PC-9 (cell line): Measurements from ENCODE around the gene CIP2A. TPM values are rescaled to one million over a fixed set of nuclear protein-coding genes. Genes with fewer than 3 reads are reported as not detected.

ENCODE experiments used
- BruUV-seq: library from RNA; stranded (reverse); fragments of 400-500 nt; replicated peaks from 2 replicates; lab custom pipeline; 2021; lab: Mats Ljungman, UMichigan
- CTCF ChIA-PET: fragments of 300-600 bp; sonication (Branson Sonifier 250); formaldehyde crosslinking; loops from one replicate; lab custom pipeline; 2022; ENCODE audit warnings: antibody characterized with exemption; lab: Charles Lee
- POLR2A ChIA-PET: fragments of 300-600 bp; sonication (Branson Sonifier 250); formaldehyde crosslinking; loops from one replicate; lab custom pipeline; 2022; ENCODE audit warnings: antibody characterized with exemption; ENCODE audit not compliant: unreplicated experiment; lab: Charles Lee
- DNase-seq, 2 experiments: peaks; one replicate each; pipeline versions ENCODE4 v3.0.0 to v3.0.0-alpha.2; 2015 to 2022; ENCODE audit warnings: mixed read lengths in 1 of 2
- H2AFZ ChIP-seq: fragments of 200-600 bp; sonication (generic); 2 replicates; pipeline ENCODE4 v1.8.1; 2017; ENCODE audit warnings: antibody characterized with exemption
- H3F3A ChIP-seq: fragments of 200-600 bp; sonication (generic); 2 replicates; pipeline ENCODE4 v1.8.1; 2017; ENCODE audit warnings: antibody characterized with exemption, mild to moderate bottlenecking, low read depth; ENCODE audit not compliant: insufficient read depth
- H3K27ac ChIP-seq: fragments of 200-600 bp; sonication (generic); 2 replicates; pipeline ENCODE4 v1.6.1; 2016; ENCODE audit warnings: mixed run types
- H3K27me3 ChIP-seq: fragments of 200-600 bp; sonication (generic); 2 replicates; pipeline ENCODE4 v1.6.1; 2016; ENCODE audit warnings: low read depth, mixed run types; ENCODE audit not compliant: insufficient read depth
- H3K36me3 ChIP-seq: fragments of 200-600 bp; sonication (generic); 2 replicates; pipeline ENCODE4 v1.6.1; 2016; ENCODE audit warnings: low read depth, mixed run types
- H3K4me1 ChIP-seq: fragments of 200-600 bp; sonication (generic); replicated peaks from 2 replicates; pipeline ENCODE4 v1.6.1; 2016; ENCODE audit warnings: mixed run types; ENCODE audit not compliant: insufficient read depth
- H3K4me2 ChIP-seq: fragments of 200-600 bp; sonication (generic); 2 replicates; pipeline ENCODE4 v1.6.1; 2017; ENCODE audit warnings: mixed run types
- H3K4me3 ChIP-seq: fragments of 200-600 bp; sonication (generic); 2 replicates; pipeline ENCODE4 v1.6.1; 2016; ENCODE audit warnings: mixed run types
- H3K79me2 ChIP-seq: fragments of 200-600 bp; sonication (generic); 2 replicates; pipeline ENCODE4 v1.6.1; 2017; ENCODE audit warnings: low read depth, mixed run types
- H3K9me2 ChIP-seq: fragments of 200-600 bp; sonication (generic); 2 replicates; pipeline ENCODE4 v1.8.1; 2017; ENCODE audit warnings: mild to moderate bottlenecking; ENCODE audit not compliant: insufficient read depth
- H3K9me3 ChIP-seq: fragments of 200-600 bp; sonication (generic); 2 replicates; pipeline ENCODE4 v1.8.1; 2016; ENCODE audit warnings: low read depth; ENCODE audit not compliant: insufficient read depth
- H4K20me1 ChIP-seq: fragments of 200-600 bp; sonication (generic); 2 replicates; pipeline ENCODE4 v1.8.1; 2017; ENCODE audit not compliant: insufficient read depth
- CTCF ChIP-seq: fragments of 200-600 bp; sonication (generic); conservative IDR thresholded peaks from 2 replicates; pipeline ENCODE4 v1.6.1; 2017; ENCODE audit warnings: mixed run types, antibody characterized with exemption, mild to moderate bottlenecking, moderate library complexity
- EZH2 ChIP-seq: fragments of 200-600 bp; sonication (generic); IDR thresholded peaks from 2 replicates; pipeline ENCODE4 v1.8.0; 2017; ENCODE audit warnings: antibody characterized with exemption, low read depth
- intact Hi-C: fragments of 100-400 bp; cut with micrococcal nuclease; formaldehyde crosslinking; loops from one replicate; pipeline ENCODE4 v1.10.0; 2022; ENCODE audit not compliant: unreplicated experiment
- total RNA-seq: library from RNA; stranded (reverse); gene quantifications from 2 replicates; pipeline ENCODE4 v1.2.3, GENCODE V29; 2021

Gene CIP2A
- total RNA-seq, 1 experiment from 2014 or later: 41.1 TPM

GRCh38 chr3:108511490-108511889 is 77.7 kb downstream of the CIP2A start:
- Histone ChIP-seq H3F3A (no peaks in the 10 kb centered on the region), H3K27me3 (no peaks in the 10 kb centered on the region), H3K9me2 (no peaks in the 10 kb centered on the region), H3K27ac (no peak overlapping the region), H3K4me3 (no peak overlapping the region), H3K9me3 (no peaks in the 10 kb centered on the region), H3K79me2 (no peaks in the 10 kb centered on the region), H3K36me3 (no peaks in the 10 kb centered on the region), H4K20me1 (no peaks in the 10 kb centered on the region), H2AFZ (no peak overlapping the region), H3K4me1 (no peaks in the 10 kb centered on the region), H3K4me2 (no peak overlapping the region)
- intact Hi-C loops: no loop called here
- ChIA-PET POLR2A (no interaction called here), CTCF (no interaction called here)
- BruUV-seq: no TSS peak
- DNase-seq: no peak
- TF ChIP-seq EZH2 (no peak), CTCF (no peak)

GRCh38 chr3:108511055-108511454 is 78.2 kb downstream of the CIP2A start:
- Histone ChIP-seq H3K27ac (no peak overlapping the region), H3K27me3 (no peaks in the 10 kb centered on the region), H3K36me3 (no peaks in the 10 kb centered on the region), H3K9me3 (no peaks in the 10 kb centered on the region), H3K9me2 (no peaks in the 10 kb centered on the region), H3K4me1 (no peaks in the 10 kb centered on the region), H3F3A (no peaks in the 10 kb centered on the region), H3K79me2 (no peaks in the 10 kb centered on the region), H4K20me1 (no peaks in the 10 kb centered on the region), H2AFZ (no peak overlapping the region), H3K4me2 (no peak overlapping the region), H3K4me3 (no peak overlapping the region)
- intact Hi-C loops: no loop called here
- no peak for TF ChIP-seq EZH2
- no peak for TF ChIP-seq CTCF
- CTCF ChIA-PET: interaction anchor here (0.7 kb wide), 1 partner anchor 34 kb away, joined by 4 read pairs; no protein-coding TSS in a partner anchor
- DNase-seq: no peak
- no TSS peak for BruUV-seq
- POLR2A ChIA-PET: no interaction called here

- Histone ChIP-seq H3K4me1 (no peaks in the 10 kb centered on the region), H3K4me3 (no peak within 1 kb of the TSS), H2AFZ (no peak within 1 kb of the TSS; the same call in 1 of the 2 replicates), H3K9me3 (no peaks in the 10 kb centered on the region), H3K4me2 (no peak within 1 kb of the TSS), H3K27ac (no peak within 1 kb of the TSS), H4K20me1 (no peaks in the 10 kb centered on the region), H3F3A (no peaks in the 10 kb centered on the region), H3K27me3 (no peaks in the 10 kb centered on the region), H3K79me2 (no peaks in the 10 kb centered on the region), H3K36me3 (no peaks in the 10 kb centered on the region), H3K9me2 (no peaks in the 10 kb centered on the region)
- ChIA-PET POLR2A (no interaction called here), CTCF (interaction anchor here (0.7 kb wide), 1 partner anchor 33 kb away, joined by 4 read pairs; no protein-coding TSS in a partner anchor)
- intact Hi-C loops: no loop called here
- BruUV-seq: no TSS peak
- no peak for DNase-seq
- TF ChIP-seq EZH2: no peak
- TF ChIP-seq CTCF: no peak
These were observed 78.7 kb downstream of the CIP2A start, which contains the start of gene MYH15 for GRCh38 chr3:108510496-108510895. TSS of gene MYH15 (minus strand) at chr3:108510596. CDS start at chr3:108510530, 66 bp downstream.
